GM23248 (cell line): ENCODE measurements around the gene PROCA1.

Experiments used
- EZH2 ChIP-seq: fragments of 200-600 bp; sonication (generic); IDR thresholded peaks from 2 replicates; pipeline ENCODE4 v1.6.1; 2018; ENCODE audit warnings: antibody characterized with exemption, mild to moderate bottlenecking; ENCODE audit not compliant: insufficient read depth, poor library complexity, severe bottlenecking
- EZH2phosphoT487 ChIP-seq: fragments of 200-600 bp; sonication (generic); IDR thresholded peaks from 2 replicates; pipeline ENCODE4 v1.6.1; 2018; ENCODE audit warnings: antibody characterized with exemption, moderate library complexity, mild to moderate bottlenecking, low read depth; ENCODE audit not compliant: insufficient read depth

- no peak for TF ChIP-seq EZH2phosphoT487
- no peak for TF ChIP-seq EZH2
Observed at GRCh38 chr17:28741358-28742349, 30.0 kb upstream of the PROCA1 start.
